IPS DF 6.9 (cell line): ENCODE results near the gene CHST14.

Experiments used
- DNase-seq: peaks from one replicate; pipeline ENCODE4 v3.0.0-alpha.2; 2013; ENCODE audit warnings: low read depth, low spot score
- H3K27ac ChIP-seq: one replicate; pipeline ENCODE4 v1.5.1; 2013; ENCODE audit warnings: low read length, control low read depth
- H3K27me3 ChIP-seq: 2 replicates; pipeline ENCODE4 v1.6.1; 2013; ENCODE audit warnings: mild to moderate bottlenecking, low read length; ENCODE audit not compliant: control insufficient read depth, insufficient read depth
- H3K36me3 ChIP-seq: 2 replicates; pipeline ENCODE4 v1.6.1; 2013; ENCODE audit warnings: low read length; ENCODE audit not compliant: control insufficient read depth, insufficient read depth
- H3K4me1 ChIP-seq: 2 replicates; pipeline ENCODE4 v1.6.1; 2013; ENCODE audit warnings: low read length; ENCODE audit not compliant: control insufficient read depth, insufficient read depth
- H3K4me3 ChIP-seq: 2 replicates; pipeline ENCODE4 v1.5.1; 2013; ENCODE audit warnings: mild to moderate bottlenecking, low read length
- H3K9me3 ChIP-seq: 2 replicates; pipeline ENCODE4 v1.6.1; 2013; ENCODE audit warnings: low read length, inconsistent platforms; ENCODE audit not compliant: control insufficient read depth, insufficient read depth
- WGBS: extraction: QIAGEN DNeasy Blood & Tissue Kit; methylation state at CpG from one replicate; pipeline ENCODE4 v1.1.7; 2013; ENCODE audit warnings: mixed read lengths, missing lambda C conversion rate; ENCODE audit not compliant: insufficient read length, insufficient coverage; 5-methylcytosine and 5-hydroxymethylcytosine counted together

Gene CHST14

GRCh38 chr15:40441565-40442531 lies 28.9 kb upstream of the CHST14 start:
- Histone ChIP-seq H3K27me3 (no peaks in the 10 kb centered on the region), H3K9me3 (no peaks in the 10 kb centered on the region), H3K27ac (no peak overlapping the region), H3K4me3 (peak overlapping the region; percentile 94; the same call in 1 of the 2 replicates), H3K4me1 (peaks cover 22% of the 10 kb centered on the region), H3K36me3 (no peaks in the 10 kb centered on the region; the same call in 1 of the 2 replicates)
- DNase-seq: no peak
- WGBS: no CpG with 5 or more reads among the region's 119 CpGs

GRCh38 chr15:40443255-40443654 lies 27.5 kb upstream of the CHST14 start:
- Histone ChIP-seq H3K4me3 (no peak overlapping the region), H3K27ac (no peak overlapping the region), H3K9me3 (no peaks in the 10 kb centered on the region), H3K4me1 (peaks cover 17% of the 10 kb centered on the region), H3K36me3 (no peaks in the 10 kb centered on the region; the same call in 1 of the 2 replicates), H3K27me3 (no peaks in the 10 kb centered on the region)
- WGBS: no CpG with 5 or more reads among the region's 4 CpGs
- no peak for DNase-seq

GRCh38 chr15:40443846-40444245 lies 26.9 kb upstream of the CHST14 start:
- Histone ChIP-seq H3K27me3 (no peaks in the 10 kb centered on the region), H3K27ac (no peak overlapping the region), H3K4me3 (no peak overlapping the region), H3K4me1 (peaks cover 12% of the 10 kb centered on the region), H3K36me3 (no peaks in the 10 kb centered on the region; the same call in 1 of the 2 replicates), H3K9me3 (no peaks in the 10 kb centered on the region)
- no peak for DNase-seq
- WGBS: no CpG with 5 or more reads among the region's 3 CpGs

- no peak overlapping the region for H3K4me3 ChIP-seq
Observed at GRCh38 chr15:40444736-40445135, 26.0 kb upstream of the CHST14 start.

GRCh38 chr15:40445421-40445922 lies 25.3 kb upstream of the CHST14 start:
- WGBS: no CpG with 5 or more reads among the region's 9 CpGs
- DNase-seq: no peak
- H3K27ac ChIP-seq: no peak overlapping the region
- no peaks in the 10 kb centered on the region; the same call in 1 of the 2 replicates for H3K36me3 ChIP-seq
- H3K27me3 ChIP-seq: no peaks in the 10 kb centered on the region
- H3K4me1 ChIP-seq: peaks cover 16% of the 10 kb centered on the region
- H3K9me3 ChIP-seq: no peaks in the 10 kb centered on the region
- no peak overlapping the region for H3K4me3 ChIP-seq

More at GRCh38 chr15:40444736-40445135, 26.0 kb upstream of the CHST14 start:
- no peaks in the 10 kb centered on the region for H3K27me3 ChIP-seq
- no CpG with 5 or more reads among the region's 5 CpGs for WGBS
- H3K9me3 ChIP-seq: no peaks in the 10 kb centered on the region
- H3K4me1 ChIP-seq: peaks cover 12% of the 10 kb centered on the region
- no peak overlapping the region for H3K27ac ChIP-seq
- no peaks in the 10 kb centered on the region; the same call in 1 of the 2 replicates for H3K36me3 ChIP-seq
- DNase-seq: no peak

GRCh38 chr15:40446144-40446543 lies 24.6 kb upstream of the CHST14 start:
- no peaks in the 10 kb centered on the region for H3K27me3 ChIP-seq
- H3K27ac ChIP-seq: no peak overlapping the region
- no peak for DNase-seq
- no CpG with 5 or more reads among the region's 3 CpGs for whole genome bisulfite sequencing
- peaks cover 16% of the 10 kb centered on the region for H3K4me1 ChIP-seq
- H3K4me3 ChIP-seq: no peak overlapping the region
- H3K9me3 ChIP-seq: no peaks in the 10 kb centered on the region
- no peaks in the 10 kb centered on the region; the same call in 1 of the 2 replicates for H3K36me3 ChIP-seq

- Histone ChIP-seq H3K36me3 (no peaks in the 10 kb centered on the region), H3K9me3 (no peaks in the 10 kb centered on the region), H3K4me1 (peaks cover 17% of the 10 kb centered on the region), H3K4me3 (no peak overlapping the region), H3K27ac (no peak overlapping the region), H3K27me3 (no peaks in the 10 kb centered on the region)
- WGBS: no CpG with 5 or more reads among the region's 4 CpGs
- DNase-seq: no peak
Observed at GRCh38 chr15:40448354-40448753, 22.4 kb upstream of the CHST14 start.

GRCh38 chr15:40449275-40449674 lies 21.5 kb upstream of the CHST14 start:
- H3K4me1 ChIP-seq: peaks cover 15% of the 10 kb centered on the region
- H3K4me3 ChIP-seq: no peak overlapping the region
- no peak overlapping the region for H3K27ac ChIP-seq
- no peak for DNase-seq
- no peaks in the 10 kb centered on the region for H3K27me3 ChIP-seq
- H3K36me3 ChIP-seq: no peaks in the 10 kb centered on the region
- no peaks in the 10 kb centered on the region for H3K9me3 ChIP-seq

- Histone ChIP-seq H3K4me1 (peaks cover 15% of the 10 kb centered on the region), H3K27me3 (no peaks in the 10 kb centered on the region), H3K36me3 (no peaks in the 10 kb centered on the region), H3K27ac (no peak overlapping the region), H3K4me3 (no peak overlapping the region), H3K9me3 (no peaks in the 10 kb centered on the region)
- DNase-seq: no peak
- WGBS: no CpG with 5 or more reads among the region's 2 CpGs
Observed at GRCh38 chr15:40450047-40450446, 20.7 kb upstream of the CHST14 start.

- Histone ChIP-seq H3K9me3 (no peaks in the 10 kb centered on the region), H3K27me3 (no peaks in the 10 kb centered on the region), H3K36me3 (no peaks in the 10 kb centered on the region), H3K4me1 (peaks cover 9% of the 10 kb centered on the region), H3K4me3 (no peak overlapping the region), H3K27ac (no peak overlapping the region)
- no CpG with 5 or more reads among the region's 3 CpGs for WGBS
- no peak for DNase-seq
Observed at GRCh38 chr15:40451527-40452158, 19.1 kb upstream of the CHST14 start.
